Forelimb muscle (tissue), 1 donor: ENCODE measurements around the gene TUBG1. TPM values are rescaled to one million over a fixed set of nuclear protein-coding genes. Genes with fewer than 3 reads are reported as not detected.
"Not testable (repeated sequence)": the region's sequence is repeated elsewhere in the genome, so short reads cannot be mapped to it uniquely, and the experiment has no call there.

Experiments used
- DNase-seq: peaks from one replicate; pipeline ENCODE4 v3.0.0-alpha.2; 2013; ENCODE audit warnings: low read depth
- polyA plus RNA-seq: library from polyadenylated mRNA; unstranded; fragments of 120-200 nt; gene quantifications from one replicate; pipeline ENCODE4 v1.2.1, GENCODE V29; 2013; ENCODE audit not compliant: insufficient read length

The TUBG1 gene
- polyA plus RNA-seq, 1 donor: 33.7 TPM

DNA sequence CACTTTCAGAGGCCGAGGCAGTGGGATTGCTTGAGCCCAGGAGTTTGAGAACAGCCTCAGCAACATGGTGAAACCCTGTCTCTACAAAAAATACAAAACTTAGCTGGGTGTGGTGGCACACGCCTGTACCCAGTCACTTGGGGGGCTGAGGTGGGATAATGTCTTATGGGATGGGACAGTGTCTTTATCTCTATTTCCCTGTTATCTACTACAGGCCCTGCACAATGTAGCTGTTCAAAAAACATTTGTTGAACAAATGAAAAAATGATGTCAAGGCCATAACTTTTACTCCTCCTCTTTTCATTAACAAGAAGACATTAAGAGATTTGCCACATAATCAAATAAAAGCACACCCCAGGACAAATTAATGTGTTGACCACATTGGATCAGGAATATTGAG lies 13.8 kb downstream of the TUBG1 start:
- no peak for DNase-seq

DNA sequence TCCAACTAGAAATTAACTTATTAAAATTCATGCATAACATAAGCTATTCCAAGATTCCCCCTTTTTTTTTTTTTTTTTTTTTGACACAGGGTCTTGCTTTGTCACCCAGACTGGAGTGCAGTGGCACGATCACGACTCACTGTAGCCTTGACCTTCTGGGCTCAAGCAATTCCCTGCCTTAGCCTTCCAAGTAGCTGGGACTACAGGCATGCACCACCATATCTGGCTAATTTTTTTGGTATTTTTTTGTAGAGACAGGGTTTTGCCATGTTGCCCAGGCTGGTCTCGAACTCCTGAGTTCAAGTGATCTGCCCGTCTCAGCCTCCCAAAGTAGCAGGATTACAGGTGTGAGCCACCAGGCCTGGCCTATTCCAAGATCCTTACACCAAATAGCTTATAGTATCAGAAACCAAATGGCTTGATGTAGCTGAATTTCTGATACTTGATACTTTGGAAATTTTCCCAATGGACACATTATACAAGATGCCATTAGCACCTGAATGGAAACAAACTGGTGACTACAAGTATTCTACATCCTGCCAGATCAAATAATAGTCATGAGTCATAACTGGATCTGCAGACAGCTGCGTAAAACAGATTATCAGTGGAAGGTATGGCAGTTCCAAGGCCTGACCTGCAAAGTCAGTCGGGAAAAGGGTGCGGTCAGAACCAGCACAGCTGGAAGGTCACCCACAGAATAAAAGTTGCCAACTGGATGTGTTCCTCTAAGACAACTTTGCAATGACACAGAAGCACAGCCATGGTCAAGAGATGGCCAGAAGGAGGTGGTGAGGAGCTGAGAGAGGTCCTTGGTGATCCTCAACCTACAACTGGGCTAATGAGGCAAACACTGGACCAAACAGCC lies 14.5 kb downstream of the TUBG1 start:
- DNase-seq: no peak

DNA sequence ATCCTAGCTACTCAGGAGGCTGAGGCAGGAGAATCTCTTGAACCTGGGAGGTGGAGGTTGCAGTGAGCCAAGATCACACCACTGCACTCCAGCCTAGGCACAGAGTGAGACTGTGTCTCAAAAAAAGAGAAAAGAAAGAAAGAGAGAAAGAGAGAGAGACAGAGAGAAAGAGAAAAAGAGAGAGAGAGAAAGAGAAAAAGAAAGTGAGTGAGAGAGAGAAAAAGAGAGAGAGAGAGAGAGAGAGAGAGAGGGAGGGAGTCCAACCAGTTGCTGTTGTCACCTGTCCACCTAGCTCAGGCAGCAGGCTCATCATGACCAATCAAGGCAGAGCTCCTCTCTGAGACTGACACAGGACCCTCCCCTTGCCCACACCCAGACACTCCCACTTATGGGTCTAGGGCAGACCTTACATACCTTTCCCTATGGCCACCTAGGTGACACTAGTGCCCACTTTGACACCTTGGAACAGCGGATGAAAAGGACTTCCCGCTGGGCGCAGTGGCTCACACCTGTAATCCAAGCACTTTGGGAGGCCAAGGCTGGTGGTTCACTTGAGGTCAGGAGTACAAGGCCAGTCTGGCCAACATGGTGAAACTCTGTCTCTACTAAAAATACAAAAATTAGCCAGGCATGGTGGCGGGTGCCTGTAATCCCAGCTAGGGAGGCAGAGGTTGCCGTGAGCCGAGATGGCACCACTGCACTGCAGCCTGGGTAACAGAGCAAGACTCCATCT lies 17.7 kb downstream of the TUBG1 start:
- DNase-seq: not testable (repeated sequence)

- DNase-seq: no peak
These were observed 20.0 kb downstream of the TUBG1 start for GRCh38 chr17:42629411-42630009.

GRCh38 chr17:42632949-42633444 lies 23.5 kb downstream of the TUBG1 start:
- no peak for DNase-seq

- no peak for DNase-seq
These were observed 30.1 kb downstream of the TUBG1 start for GRCh38 chr17:42639525-42640113.

DNA sequence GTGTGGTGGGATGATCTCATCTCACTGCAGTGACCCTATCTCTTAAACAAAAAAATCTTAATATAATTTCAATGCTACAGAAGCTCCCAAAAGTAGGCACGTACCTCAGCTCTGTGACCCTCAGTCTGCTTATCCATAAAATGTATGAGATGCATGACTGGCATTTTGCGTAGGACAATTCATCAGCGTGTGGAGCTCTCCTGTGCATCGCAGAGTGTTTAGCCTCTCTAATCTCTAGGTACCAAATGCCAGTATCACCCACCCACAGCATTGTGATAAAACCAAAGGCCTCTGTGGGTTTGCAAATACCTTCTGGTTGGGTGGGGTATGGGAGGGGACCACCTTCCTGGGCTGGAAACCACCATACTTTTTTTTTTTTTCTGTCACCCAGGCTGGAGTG lies 30.6 kb downstream of the TUBG1 start:
- no peak for DNase-seq

DNA sequence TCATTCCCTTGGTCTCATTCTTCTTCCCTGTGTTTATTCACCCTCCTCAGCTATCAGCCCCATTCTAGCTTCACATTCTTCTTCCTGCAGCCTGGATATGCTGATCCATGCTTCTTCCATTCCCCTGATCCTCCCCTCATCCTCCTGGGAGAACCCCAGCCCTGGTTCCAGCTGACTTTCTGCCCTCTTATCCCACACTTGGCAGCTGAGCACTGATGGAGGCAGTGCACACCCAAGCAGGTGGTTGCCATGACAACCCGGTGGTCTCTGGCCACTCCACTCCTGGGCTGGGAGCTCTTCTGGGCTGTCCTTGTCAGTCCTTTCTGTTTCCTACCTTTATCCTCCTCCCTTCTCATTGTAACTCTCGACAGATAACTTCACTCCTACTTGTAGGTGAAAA lies 32.9 kb downstream of the TUBG1 start:
- no peak for DNase-seq

GRCh38 chr17:42647778-42648177 lies 38.3 kb downstream of the TUBG1 start:
- DNase-seq: no peak

- DNase-seq: no peak
These were observed 41.9 kb downstream of the TUBG1 start for GRCh38 chr17:42651392-42651791.

- peak; percentile 74 for DNase-seq
These were observed 44.0 kb downstream of the TUBG1 start for GRCh38 chr17:42653179-42654124.

DNA sequence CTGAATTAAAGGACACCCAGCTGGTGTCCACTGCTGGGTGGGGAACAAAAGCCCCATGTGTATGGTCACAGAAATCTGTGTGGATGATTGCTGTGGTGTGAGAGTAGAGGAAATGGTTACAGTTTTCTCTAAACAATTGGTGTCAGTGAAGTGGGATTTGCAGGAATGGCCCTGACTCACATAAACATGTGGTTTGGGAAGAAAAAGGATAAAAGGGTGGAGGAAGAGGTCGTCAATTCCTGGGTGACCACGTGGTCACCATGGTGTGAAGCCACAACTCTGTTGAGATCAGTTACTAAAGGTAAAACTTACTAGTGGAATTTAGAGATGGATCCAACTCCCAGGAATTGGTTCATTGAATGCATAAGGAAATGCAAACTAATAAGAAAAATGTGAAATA lies 46.0 kb downstream of the TUBG1 start:
- no peak for DNase-seq

- no peak for DNase-seq
These were observed 48.5 kb downstream of the TUBG1 start for GRCh38 chr17:42657824-42658588.

DNA sequence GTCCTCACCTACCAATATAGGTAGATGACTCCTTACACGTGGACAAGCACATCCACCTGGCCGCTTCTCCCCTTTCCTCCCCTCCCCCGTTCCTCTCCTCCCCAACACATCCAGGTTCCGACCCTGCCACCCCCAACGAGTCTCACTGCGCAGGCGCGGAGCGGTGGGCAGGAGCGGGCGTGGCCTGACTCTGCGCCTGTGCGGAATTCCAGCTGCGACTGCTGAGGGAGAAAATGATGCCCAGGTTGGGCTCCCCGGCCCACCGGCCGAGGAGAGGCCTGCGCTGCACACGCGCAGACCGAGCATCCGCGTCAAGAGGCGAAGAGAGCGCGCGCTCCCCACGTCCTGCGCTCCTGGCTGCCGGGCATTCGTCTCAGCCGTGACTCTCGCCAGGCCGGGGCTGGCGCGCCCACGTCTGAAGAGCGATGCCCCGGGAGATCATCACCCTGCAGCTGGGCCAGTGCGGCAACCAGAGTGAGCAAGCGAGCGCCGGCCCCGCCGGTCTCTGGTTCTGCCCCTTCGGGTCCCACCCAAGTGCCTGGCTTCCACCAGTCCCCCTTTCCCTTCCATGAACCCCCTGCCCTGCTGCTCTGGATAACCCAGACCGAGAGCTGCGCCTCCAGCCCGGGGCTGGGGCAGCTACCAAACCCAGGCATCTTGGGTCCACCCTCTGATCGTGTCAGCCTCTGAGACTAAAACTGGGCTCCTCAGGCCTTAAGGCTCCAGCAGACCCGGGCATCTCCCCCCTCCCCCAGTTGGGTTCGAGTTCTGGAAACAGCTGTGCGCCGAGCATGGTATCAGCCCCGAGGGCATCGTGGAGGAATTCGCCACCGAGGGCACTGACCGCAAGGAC lies 49.8 kb downstream of the TUBG1 start, which contains the start of gene TUBG2:
TUBG2 (plus strand) TSS at position 206 of the 853 bp plus-strand sequence; CDS start at position 426, 220 bp downstream.
- peak; percentile 60 for DNase-seq

- DNase-seq: not testable (repeated sequence)
These were observed 50.4 kb downstream of the TUBG1 start for GRCh38 chr17:42659932-42660274.

GRCh38 chr17:42660692-42661345 lies 51.3 kb downstream of the TUBG1 start:
- no peak for DNase-seq
